Stomach (tissue), 9 donors: ENCODE measurements around the gene TAS2R39. TPM values are rescaled to one million over a fixed set of nuclear protein-coding genes. Genes with fewer than 3 reads are reported as not detected.

Source experiments
- DNase-seq, 2 donors: peaks; one replicate each; pipeline versions ENCODE4 v3.0.0 to v3.0.0-alpha.2; 2013 to 2019
- H3K27ac ChIP-seq, 5 donors: fragments of 200-600 bp in 4 of 5; sonication (generic) in 4 of 5; one replicate each; pipeline ENCODE4 v1.5.1; 2013 to 2019; ENCODE audit warnings: mild to moderate bottlenecking in 1 of 5, moderate library complexity in 1 of 5
- H3K27me3 ChIP-seq, 3 donors: fragments of 200-600 bp; sonication (generic); one replicate each; pipeline ENCODE4 v1.5.1; 2017 to 2019; ENCODE audit warnings: mixed run types in 1 of 3
- H3K36me3 ChIP-seq, 4 donors: fragments of 200-600 bp; sonication (generic); 1 replicate in 3 of 4; 2 replicates in 1 of 4; pipeline ENCODE4 v1.5.1; 2016 to 2019
- H3K4me1 ChIP-seq, 4 donors: fragments of 200-600 bp; sonication (generic); one replicate each; pipeline ENCODE4 v1.5.1; 2016 to 2019
- H3K4me3 ChIP-seq, 4 donors: fragments of 200-600 bp; sonication (generic) in 3 of 4; one replicate each; pipeline ENCODE4 v1.5.1; 2016 to 2019; ENCODE audit warnings: mild to moderate bottlenecking in 1 of 4
- H3K9me3 ChIP-seq, 4 donors: fragments of 200-600 bp; sonication (generic); one replicate each; pipeline ENCODE4 v1.5.1; 2016 to 2019
- CTCF ChIP-seq, 7 experiments: fragments of 450-650 bp in 4 of 7; fragments of 200-600 bp in 3 of 7; sonication (generic) in 3 of 7; IDR thresholded peaks; one replicate each; pipeline ENCODE4 v1.5.1; 2016 to 2019; ENCODE audit warnings: antibody characterized with exemption in 7 of 7, control low read depth in 2 of 7, mild to moderate bottlenecking in 1 of 7
- EP300 ChIP-seq: sonication (generic); formaldehyde crosslinking; IDR thresholded peaks from one replicate; pipeline ENCODE4 v1.6.1; 2017; ENCODE audit warnings: antibody characterized with exemption
- POLR2A ChIP-seq, 4 donors: fragments of 450-650 bp; IDR thresholded peaks; one replicate each; pipeline ENCODE4 v1.6.1; 2016; ENCODE audit warnings: antibody characterized with exemption in 4 of 4, control low read depth in 2 of 4, mild to moderate bottlenecking in 1 of 4, moderate library complexity in 1 of 4
- POLR2AphosphoS5 ChIP-seq, 3 donors: sonication (generic); formaldehyde crosslinking; IDR thresholded peaks; one replicate each; pipeline ENCODE4 v1.6.1; 2016; ENCODE audit warnings: antibody characterized with exemption in 3 of 3
- WGBS, 5 donors: extraction: QIAGEN DNeasy Blood & Tissue Kit in 3 of 5; methylation state at CpG; one replicate each; pipeline versions ENCODE4 v1.1.5 to v1.1.7; 2013 to 2018; 5-methylcytosine and 5-hydroxymethylcytosine counted together
- intact Hi-C: fragments of 100-400 bp; cut with DNase I; formaldehyde crosslinking; loops from one replicate; pipeline ENCODE4 v1.15.1; 2023; ENCODE audit warnings: low total_unique reads
- polyA plus RNA-seq, 3 donors: library from polyadenylated mRNA; stranded (reverse); fragments of 200-250 nt; gene quantifications; one replicate each; pipeline ENCODE4 v1.2.3, GENCODE V29; 2013
- total RNA-seq, 5 donors: library from RNA; depleted of rRNA; stranded (reverse); fragments of >200 nt; gene quantifications; one replicate each; pipeline versions ENCODE4 v1.1.0 to v1.2.3, GENCODE V29; 2014 to 2016
- donor health status: healthy with polysubstance abuse.
- donor health status: Bipolar disorder and iron deficiency.
- donor health status: healthy.

The TAS2R39 gene
- total and polyA plus RNA-seq, 8 donors: not detected

GRCh38 chr7:143214789-143215679 lies 31.8 kb downstream of the TAS2R39 start:
- H3K36me3 ChIP-seq: no peaks in the 10 kb centered on the region
- H3K27ac ChIP-seq: no peak overlapping the region
- intact Hi-C loops: loop anchor here (5.0 kb wide), 1 partner anchor 208 kb away; no protein-coding TSS in a partner anchor
- TF ChIP-seq POLR2AphosphoS5 (IDR thresholded peaks at IDR 0.05) (peak in 1 of 3 donors; percentile 39), CTCF (IDR thresholded peaks at IDR 0.05) (peak in 5 of 7 experiments; percentile 92 to 99 (median 97)), EP300 (no peak)
- H3K9me3 ChIP-seq: no peaks in the 10 kb centered on the region
- 18 to 22% (median 19%) methylated on average over 8 of the region's 8 CpGs for WGBS, 5 donors
- H3K27me3 ChIP-seq: peaks cover 0 to 3% (median 0%) of the 10 kb centered on the region in 3 donors
- DNase-seq: peak; percentile 62 to 91
- no peak overlapping the region for H3K4me3 ChIP-seq
- no peaks in the 10 kb centered on the region for H3K4me1 ChIP-seq

- Histone ChIP-seq H3K9me3 (no peaks in the 10 kb centered on the region), H3K27me3 (peaks cover 0 to 3% (median 0%) of the 10 kb centered on the region in 3 donors), H3K4me1 (no peaks in the 10 kb centered on the region), H3K27ac (no peak overlapping the region), H3K4me3 (no peak overlapping the region), H3K36me3 (no peaks in the 10 kb centered on the region)
- no peak for DNase-seq
- intact Hi-C loops: loop anchor here (5.0 kb wide), 1 partner anchor 209 kb away; no protein-coding TSS in a partner anchor
- TF ChIP-seq CTCF (IDR thresholded peaks at IDR 0.05) (no peak), POLR2A (IDR thresholded peaks at IDR 0.05) (no peak), POLR2AphosphoS5 (IDR thresholded peaks at IDR 0.05) (no peak), EP300 (no peak)
- WGBS, 5 donors: 73 to 89% (median 82%) methylated on average over 6 of the region's 6 CpGs
These were observed 32.9 kb downstream of the TAS2R39 start for GRCh38 chr7:143216151-143216550.

GRCh38 chr7:143216686-143217085 lies 33.5 kb downstream of the TAS2R39 start:
- Histone ChIP-seq H3K9me3 (no peaks in the 10 kb centered on the region), H3K27ac (no peak overlapping the region), H3K4me1 (no peaks in the 10 kb centered on the region), H3K27me3 (peaks cover 0 to 3% (median 0%) of the 10 kb centered on the region in 3 donors), H3K36me3 (no peaks in the 10 kb centered on the region), H3K4me3 (no peak overlapping the region)
- intact Hi-C loops: loop anchor here (5.0 kb wide), 1 partner anchor 209 kb away; no protein-coding TSS in a partner anchor
- WGBS, 5 donors: 83 to 92% (median 87%) methylated on average over 2 of the region's 2 CpGs
- TF ChIP-seq CTCF (IDR thresholded peaks at IDR 0.05) (no peak), POLR2A (IDR thresholded peaks at IDR 0.05) (no peak), EP300 (no peak)
- DNase-seq: no peak

GRCh38 chr7:143217806-143218205 lies 34.6 kb downstream of the TAS2R39 start:
- no peaks in the 10 kb centered on the region for H3K4me1 ChIP-seq
- DNase-seq: no peak
- no peak overlapping the region for H3K27ac ChIP-seq
- H3K4me3 ChIP-seq: no peak overlapping the region
- WGBS, 5 donors: 78 to 92% (median 90%) methylated on average over 2 of the region's 2 CpGs
- H3K9me3 ChIP-seq: no peaks in the 10 kb centered on the region
- intact Hi-C loops: loop anchor here (5.0 kb wide), 1 partner anchor 211 kb away; no protein-coding TSS in a partner anchor
- no peaks in the 10 kb centered on the region for H3K36me3 ChIP-seq
- TF ChIP-seq POLR2A (IDR thresholded peaks at IDR 0.05): no peak
- no peak for TF ChIP-seq EP300
- TF ChIP-seq POLR2AphosphoS5 (IDR thresholded peaks at IDR 0.05): no peak
- TF ChIP-seq CTCF (IDR thresholded peaks at IDR 0.05): no peak
- peaks cover 0 to 3% (median 0%) of the 10 kb centered on the region in 3 donors for H3K27me3 ChIP-seq
